ENCODE measurements around the gene ALDOC. TPM values are rescaled to one million over a fixed set of nuclear protein-coding genes. Genes with fewer than 3 reads are reported as not detected.

Gene ALDOC
- total and polyA plus RNA-seq, 2 of the 13 experiments (the other 11 are each of a cell fraction or from before 2014, with no cell fraction given): 15.4 to 60.9 TPM

GRCh38 chr17:28624148-28624547, 47.5 kb upstream of the ALDOC start (continued):
- TF ChIP-seq DBP (CRISPR knock-in tag; IDR thresholded peaks at IDR 0.05; ENCODE audit: not compliant biosample characterization) (no peak), ZNF614 (CRISPR knock-in tag; IDR thresholded peaks at IDR 0.05; ENCODE audit: borderline replicate concordance) (no peak), ZNF350 (CRISPR knock-in tag; IDR thresholded peaks at IDR 0.05; ENCODE audit: borderline replicate concordance, low read depth) (no peak), ZNF142 (CRISPR knock-in tag; IDR thresholded peaks at IDR 0.05) (no peak)

GRCh38 chr17:28623696-28624095, 47.0 kb upstream of the ALDOC start:
- Histone ChIP-seq H3K9me3 (ENCODE audit: low read length) (no peaks in the 10 kb centered on the region), H3K27ac (ENCODE audit: extremely low read length, insufficient read depth, low read length) (no peak overlapping the region), H3K4me1 (ENCODE audit: insufficient read depth, low read length) (peaks cover 5% of the 10 kb centered on the region; the same call in 1 of the 2 replicates), H3K79me2 (ENCODE audit: insufficient read depth, low read length) (no peaks in the 10 kb centered on the region), H3K36me3 (replicated peaks in 1 of 2; ENCODE audit: control insufficient read depth in 1 of 2, insufficient read depth in 2 of 2, low read length in 2 of 2) (peaks cover 30 to 70% of the 10 kb centered on the region in 2 experiments), H3K4me2 (ENCODE audit: low read depth, low read length) (no peak overlapping the region), H3K4me3 (replicated peaks in 1 of 3; ENCODE audit: insufficient read depth in 1 of 3, low read depth in 2 of 3, low read length in 3 of 3) (no peak overlapping the region), H3K9ac (ENCODE audit: insufficient read depth, low read depth, low read length) (no peak overlapping the region), H3K27me3 (ENCODE audit: control insufficient read depth in 1 of 2, insufficient read depth in 2 of 2, low read length in 2 of 2) (no peaks in the 10 kb centered on the region), H4K20me1 (ENCODE audit: insufficient read depth, low read length) (no peaks in the 10 kb centered on the region), H2AFZ (ENCODE audit: low read length) (no peak overlapping the region)
- DNase-seq (ENCODE audit: low spot score): no peak
- BruUV-seq (replicated peaks): no TSS peak
- intact Hi-C loops (cut with micrococcal nuclease; ENCODE audit: unreplicated experiment) (loop anchor here (1.0 kb wide), 1 partner anchor 21 kb away; no protein-coding TSS in a partner anchor), in situ Hi-C loops (cut with HindIII; ENCODE audit: extremely low pct_ligation_motif_present, low pct_unique_long_range_greater_than_20kb) (loop anchor here (5.0 kb wide), 1 partner anchor 51 kb away; the partner anchor contains the start of gene PIGS)
- no peak for FAIRE-seq
- ATAC-seq: no peak
- WGBS (ENCODE audit: low lambda C conversion rate): 98% methylated on average over 4 of the region's 4 CpGs
- CTCF ChIA-PET (ENCODE audit: low intra/inter-chr PET ratio, low total read pairs): no interaction called here
- POLR2A ChIA-PET: no interaction called here
- no peak for TF ChIP-seq BCLAF1 (IDR thresholded peaks at IDR 0.05)
- no peak for TF ChIP-seq ZNF839 (CRISPR knock-in tag; IDR thresholded peaks at IDR 0.05; ENCODE audit: borderline replicate concordance)
- TF ChIP-seq ZMYM2 (CRISPR knock-in tag; IDR thresholded peaks at IDR 0.05): no peak
